GM18519 (cell line): Measurements from ENCODE around the gene LIN7A.

ENCODE experiments used
- ATAC-seq: cut with Tn5 transposase; IDR thresholded peaks from one replicate; pipeline ENCODE4 v1.9.1; 2021; ENCODE audit warnings: mild to moderate bottlenecking, moderate library complexity; ENCODE audit not compliant: unreplicated experiment, low FRiP score

Gene LIN7A

GRCh38 chr12:80861641-80862378, 75.9 kb downstream of the LIN7A start:
- no peak for ATAC-seq

DNA sequence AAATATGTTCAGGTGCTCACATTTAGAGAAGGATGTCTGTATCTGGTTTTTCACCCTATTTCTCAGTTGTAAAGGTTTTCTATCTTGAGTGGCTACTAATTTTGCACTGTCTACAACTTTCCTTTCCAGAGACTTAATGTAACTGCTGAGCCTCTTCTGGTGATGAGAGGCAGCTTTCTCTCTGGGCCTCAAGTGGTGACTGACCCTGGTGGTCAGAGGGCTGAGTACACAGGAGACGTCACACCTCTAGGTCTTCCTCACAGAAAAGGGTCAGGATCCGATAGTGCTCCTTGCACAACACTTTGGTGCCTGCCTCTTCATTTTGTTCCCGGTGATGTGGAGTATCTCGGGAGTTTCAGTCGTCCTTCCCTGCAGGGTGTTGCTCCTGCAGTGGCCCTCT, 76.8 kb downstream of the LIN7A start:
- ATAC-seq, result no peak

GRCh38 chr12:80860206-80860605, 77.5 kb downstream of the LIN7A start:
- ATAC-seq, result no peak

DNA sequence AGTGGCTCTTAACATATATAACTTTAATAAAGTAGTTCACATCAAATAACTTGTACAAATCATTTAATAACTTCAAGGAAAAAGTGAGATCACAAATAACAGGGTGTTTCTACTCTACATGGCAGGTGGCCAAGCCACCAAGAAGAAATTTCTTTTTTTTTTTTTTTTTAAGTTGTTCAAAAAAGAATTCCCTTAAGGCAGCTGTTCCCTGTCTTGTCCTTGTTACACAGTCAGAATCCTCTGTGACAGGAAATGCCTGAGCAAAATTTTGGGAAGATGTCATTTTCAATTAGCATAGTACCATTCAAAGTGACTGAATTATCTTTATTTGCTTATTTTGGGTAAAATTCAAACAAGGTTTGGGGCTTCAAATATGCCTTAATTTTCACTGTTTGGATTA, 79.4 kb downstream of the LIN7A start:
- no peak for ATAC-seq

- no peak for ATAC-seq
Measured at GRCh38 chr12:80857311-80857710, 80.4 kb downstream of the LIN7A start.

- ATAC-seq, result no peak
Measured at GRCh38 chr12:80849337-80849736, 88.4 kb downstream of the LIN7A start.

- no peak for ATAC-seq
Measured at GRCh38 chr12:80848858-80849257, 88.9 kb downstream of the LIN7A start.

- ATAC-seq, result no peak
Measured at GRCh38 chr12:80847575-80847974, 90.2 kb downstream of the LIN7A start.

DNA sequence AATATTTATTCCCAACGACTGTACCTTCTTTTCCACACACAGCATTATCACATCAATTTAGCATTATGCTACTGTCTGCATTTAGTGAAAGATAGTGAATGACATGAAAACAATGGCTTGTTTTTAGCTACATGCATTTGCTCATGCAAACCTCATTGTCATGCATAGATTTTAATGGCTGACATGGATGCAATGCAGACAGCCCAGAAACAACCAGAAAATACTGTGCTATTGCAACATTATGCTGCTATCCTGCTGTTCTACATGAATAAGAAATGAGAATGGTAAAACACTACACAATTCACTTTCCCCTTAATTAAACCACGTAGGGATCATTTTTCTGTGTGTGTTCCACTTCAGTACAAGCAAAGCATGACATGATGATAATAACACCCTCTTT, 90.8 kb downstream of the LIN7A start:
- ATAC-seq, result no peak

GRCh38 chr12:80845639-80846038, 92.1 kb downstream of the LIN7A start:
- ATAC-seq, result no peak

DNA sequence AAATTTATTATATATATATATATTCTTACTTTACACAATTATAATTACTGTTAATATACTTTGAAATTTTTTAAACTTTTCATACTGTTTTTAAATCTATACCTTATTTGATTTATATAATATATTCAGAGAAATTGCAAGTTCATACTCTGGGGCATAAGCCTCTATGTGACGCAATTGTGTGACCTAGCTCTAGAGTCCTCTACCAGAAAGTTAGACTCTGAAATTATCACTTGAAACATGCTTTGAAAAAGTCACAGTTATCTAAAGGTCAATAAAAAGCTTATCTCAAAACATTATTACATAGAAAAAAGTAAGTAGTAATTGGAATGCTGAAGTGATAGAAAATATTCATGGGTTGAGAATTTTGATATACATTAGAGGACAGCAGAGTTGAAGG, 93.8 kb downstream of the LIN7A start:
- ATAC-seq, result no peak

DNA sequence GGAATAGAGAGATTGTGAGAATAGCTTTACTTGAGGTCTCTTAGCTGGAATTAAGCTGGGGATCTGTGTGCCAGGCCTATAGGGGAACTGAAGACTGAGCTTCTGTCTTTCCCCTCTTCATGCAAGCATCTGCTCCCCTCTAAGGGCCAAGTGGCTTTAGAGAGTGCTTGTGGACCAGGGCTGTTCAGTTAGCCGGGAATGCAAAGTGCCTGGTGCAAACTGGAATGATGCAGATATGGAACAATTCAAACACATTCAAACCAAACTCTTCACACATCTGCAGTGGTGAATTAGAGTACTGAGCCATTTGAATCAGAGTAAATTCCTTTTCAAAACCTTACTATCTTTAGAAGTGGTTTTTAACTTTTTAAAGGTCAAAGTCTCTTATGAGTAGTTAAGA, 99.0 kb downstream of the LIN7A start:
- ATAC-seq, result no peak

GRCh38 chr12:80838024-80838658, 99.6 kb downstream of the LIN7A start:
- no peak for ATAC-seq

- peak; percentile 63 for ATAC-seq
Measured at GRCh38 chr12:80837342-80837978, 100.3 kb downstream of the LIN7A start.

DNA sequence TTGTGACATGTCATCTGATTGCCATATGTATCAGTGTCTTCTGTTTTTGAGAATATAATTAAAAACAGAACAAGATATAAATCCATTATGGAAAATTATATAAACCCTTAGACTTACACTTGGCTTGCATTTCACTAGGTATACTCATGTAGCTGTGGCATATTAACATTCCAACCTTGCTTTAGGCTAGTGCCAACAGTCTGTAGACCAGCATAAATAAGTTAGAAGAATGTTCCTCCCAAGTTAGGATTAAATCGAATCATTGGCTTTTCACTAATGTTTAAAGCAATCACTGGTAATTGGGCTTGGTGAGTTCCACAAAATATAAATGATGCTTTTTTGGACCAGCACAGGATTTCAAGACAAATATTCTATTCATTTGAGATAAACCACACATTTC, 103.0 kb downstream of the LIN7A start:
- no peak for ATAC-seq

GRCh38 chr12:80830533-80831088, 107.1 kb downstream of the LIN7A start:
- no peak for ATAC-seq

DNA sequence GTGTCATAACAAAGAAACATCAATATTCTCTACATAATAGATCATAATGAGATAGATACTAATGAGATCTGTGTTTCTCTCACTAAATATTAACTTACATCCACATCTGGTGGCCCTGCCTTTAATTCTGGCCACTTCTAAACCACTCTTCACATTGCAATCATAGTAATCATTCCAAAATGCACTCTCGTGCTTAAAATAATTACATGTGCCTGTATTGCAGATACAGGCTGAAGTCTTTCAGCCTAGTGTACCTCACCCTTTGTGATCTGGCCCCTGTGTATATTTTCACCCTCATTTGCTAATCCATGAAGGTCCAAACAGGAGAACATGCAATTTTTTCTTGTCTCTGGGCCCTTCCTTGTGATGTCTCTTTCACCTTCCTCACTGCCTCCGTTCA, 108.0 kb downstream of the LIN7A start:
- ATAC-seq, result no peak

GRCh38 chr12:80825506-80825905, 112.2 kb downstream of the LIN7A start:
- no peak for ATAC-seq

- ATAC-seq, result no peak
Measured at GRCh38 chr12:80823393-80823792, 114.3 kb downstream of the LIN7A start.

DNA sequence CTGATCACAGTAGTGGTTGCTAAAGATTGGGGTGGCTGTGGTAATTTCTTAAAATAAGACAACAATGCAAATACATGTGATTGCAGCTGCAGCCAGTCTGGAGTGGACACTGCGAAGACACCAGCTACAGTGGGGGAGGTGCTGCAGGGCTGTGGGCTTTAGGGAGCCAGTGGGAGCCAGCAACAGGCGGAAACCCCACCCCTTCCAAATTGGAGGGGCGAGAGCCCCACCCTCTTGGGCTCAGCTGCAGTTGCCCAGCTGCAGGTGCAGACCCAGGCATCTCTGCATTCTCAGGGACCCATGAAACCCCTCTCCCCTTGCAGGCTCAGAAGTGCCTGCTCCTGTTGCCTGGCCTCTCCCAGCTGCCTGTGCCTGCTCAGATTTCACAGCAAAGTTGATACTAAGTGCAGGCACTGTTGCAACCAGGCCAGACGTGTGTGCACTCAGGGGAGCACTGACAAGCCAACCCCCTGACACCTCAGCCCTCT, 116.2 kb downstream of the LIN7A start:
- no peak for ATAC-seq

DNA sequence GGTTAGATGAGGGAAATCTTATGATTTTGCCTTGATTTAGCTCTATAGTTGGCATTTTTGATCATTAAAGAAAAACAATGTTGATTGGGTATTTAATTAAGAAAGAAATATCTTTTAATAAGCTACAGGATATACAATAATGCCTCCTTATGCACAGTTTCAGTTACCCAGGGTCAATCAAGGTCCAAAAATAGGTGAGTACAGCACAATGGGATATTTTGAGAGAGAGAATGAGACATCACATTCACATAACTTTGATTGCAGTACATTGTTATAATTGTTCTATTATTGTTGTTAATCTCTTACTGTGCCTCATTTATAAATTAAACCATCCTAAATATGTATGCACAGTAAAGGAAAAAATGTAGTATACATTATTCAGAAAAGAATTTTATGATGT, 118.9 kb downstream of the LIN7A start:
- ATAC-seq, result no peak
